Kidney epithelial cell (primary cell): ENCODE data around the gene SCTR. TPM values are rescaled to one million over a fixed set of nuclear protein-coding genes. Genes with fewer than 3 reads are reported as not detected.

Experiments
- DNase-seq: peaks from one replicate; pipeline ENCODE4 v3.0.0-alpha.2; 2010; ENCODE audit warnings: low read depth
- H3K27me3 ChIP-seq: 2 replicates; pipeline ENCODE4 v1.6.0; 2011; ENCODE audit warnings: low read length; ENCODE audit not compliant: control insufficient read depth, insufficient read depth
- H3K36me3 ChIP-seq: 2 replicates; pipeline ENCODE4 v1.5.1; 2011; ENCODE audit warnings: low read length; ENCODE audit not compliant: control insufficient read depth, insufficient read depth
- H3K4me3 ChIP-seq: 2 replicates; pipeline ENCODE4 v1.5.1; 2011; ENCODE audit warnings: low read depth, mild to moderate bottlenecking, control low read depth, low read length
- CTCF ChIP-seq: IDR thresholded peaks from 2 replicates; pipeline ENCODE4 v1.5.1; 2011; ENCODE audit warnings: mild to moderate bottlenecking, moderate library complexity, low read length, control low read depth, inconsistent platforms; ENCODE audit not compliant: insufficient read depth, poor library complexity, severe bottlenecking
- total RNA-seq: library from RNA; depleted of rRNA; stranded (reverse); fragments of >200 nt; gene quantifications from 2 replicates; pipeline ENCODE4 v1.2.3, GENCODE V29; 2015

SCTR gene
- total RNA-seq, 1 donor from 2014 or later: not detected

- H3K27me3 ChIP-seq: peaks cover 7% of the 10 kb centered on the region
- DNase-seq: no peak
- TF ChIP-seq CTCF: no peak
- H3K36me3 ChIP-seq: no peaks in the 10 kb centered on the region
- H3K4me3 ChIP-seq: no peak overlapping the region
Measured at GRCh38 chr2:119441376-119442225, 82.7 kb downstream of the SCTR start.

- no peak overlapping the region for H3K4me3 ChIP-seq
Measured at GRCh38 chr2:119440873-119441272, 83.4 kb downstream of the SCTR start.

GRCh38 chr2:119440501-119440870, 83.8 kb downstream of the SCTR start:
- no peak for TF ChIP-seq CTCF
- no peak for DNase-seq
- Histone ChIP-seq H3K4me3 (no peak overlapping the region), H3K36me3 (no peaks in the 10 kb centered on the region), H3K27me3 (peaks cover 5% of the 10 kb centered on the region)

More at GRCh38 chr2:119440873-119441272, 83.4 kb downstream of the SCTR start:
- TF ChIP-seq CTCF: no peak
- DNase-seq: no peak
- H3K36me3 ChIP-seq: no peaks in the 10 kb centered on the region
- H3K27me3 ChIP-seq: peaks cover 5% of the 10 kb centered on the region

- DNase-seq: no peak
- no peak overlapping the region for H3K4me3 ChIP-seq
- H3K27me3 ChIP-seq: peaks cover 5% of the 10 kb centered on the region
- no peaks in the 10 kb centered on the region for H3K36me3 ChIP-seq
- TF ChIP-seq CTCF: no peak
Measured at GRCh38 chr2:119439574-119440500, 84.4 kb downstream of the SCTR start.

GRCh38 chr2:119438726-119439284, 85.5 kb downstream of the SCTR start:
- DNase-seq: no peak
- no peak for TF ChIP-seq CTCF
- H3K4me3 ChIP-seq: no peak overlapping the region
- no peaks in the 10 kb centered on the region for H3K36me3 ChIP-seq
- H3K27me3 ChIP-seq: peaks cover 5% of the 10 kb centered on the region
